ENCODE results near the gene DHX30. TPM values are rescaled to one million over a fixed set of nuclear protein-coding genes. Genes with fewer than 3 reads are reported as not detected.

Gene DHX30
- total RNA-seq, 1 experiment from 2014 or later: 75.7 TPM

- ChIA-PET CTCF (no interaction called here), POLR2A (no interaction called here)
- no peak for DNase-seq
- H3K9me3 ChIP-seq: no peaks in the 10 kb centered on the region
- no peak overlapping the region for H3K4me3 Mint-ChIP-seq (ENCODE audit: unreplicated experiment)
- H3K36me3 ChIP-seq (ENCODE audit: control insufficient read depth, insufficient read depth, low read length): no peaks in the 10 kb centered on the region
- H3K9me3 Mint-ChIP-seq (ENCODE audit: unreplicated experiment): no peaks in the 10 kb centered on the region
- no peaks in the 10 kb centered on the region for H3K27me3 ChIP-seq (replicated peaks; ENCODE audit: control insufficient read depth, insufficient read depth, low read length)
- H3K27me3 Mint-ChIP-seq (ENCODE audit: insufficient read depth, unreplicated experiment): no peaks in the 10 kb centered on the region
- H3K36me3 Mint-ChIP-seq (ENCODE audit: insufficient read depth, unreplicated experiment): no peaks in the 10 kb centered on the region
- no TSS peak for BruUV-seq (replicated peaks)
- H3K4me1 ChIP-seq: no peaks in the 10 kb centered on the region
- H3K27ac Mint-ChIP-seq (ENCODE audit: unreplicated experiment): no peak overlapping the region
- no peak for TF ChIP-seq CTCF (IDR thresholded peaks at IDR 0.05; ENCODE audit: insufficient read depth in 1 of 2, low read depth in 1 of 2, low read length in 1 of 2, severe bottlenecking in 1 of 2, unreplicated experiment in 1 of 2)
- H3K4me3 ChIP-seq (ENCODE audit: low read depth, low read length): no peak overlapping the region
- intact Hi-C loops (cut with micrococcal nuclease; ENCODE audit: unreplicated experiment): no loop called here
- no peaks in the 10 kb centered on the region for H3K4me1 Mint-ChIP-seq (ENCODE audit: low read depth, unreplicated experiment)
Measured at GRCh38 chr3:47792699-47793098, 10.2 kb upstream of the DHX30 start.

- TF ChIP-seq CTCF (IDR thresholded peaks at IDR 0.05; ENCODE audit: insufficient read depth in 1 of 2, low read depth in 1 of 2, low read length in 1 of 2, severe bottlenecking in 1 of 2, unreplicated experiment in 1 of 2): no peak
- Histone ChIP-seq H3K9me3 (no peaks in the 10 kb centered on the region), H3K36me3 (ENCODE audit: control insufficient read depth, insufficient read depth, low read length) (no peaks in the 10 kb centered on the region), H3K4me1 (no peaks in the 10 kb centered on the region), H3K27me3 (replicated peaks; ENCODE audit: control insufficient read depth, insufficient read depth, low read length) (no peaks in the 10 kb centered on the region), H3K4me3 (ENCODE audit: low read depth, low read length) (no peak overlapping the region)
- H3K4me1 Mint-ChIP-seq (ENCODE audit: low read depth, unreplicated experiment): no peaks in the 10 kb centered on the region
- H3K27me3 Mint-ChIP-seq (ENCODE audit: insufficient read depth, unreplicated experiment): no peaks in the 10 kb centered on the region
- no peak overlapping the region for H3K4me3 Mint-ChIP-seq (ENCODE audit: unreplicated experiment)
- ChIA-PET POLR2A (no interaction called here), CTCF (no interaction called here)
- H3K27ac Mint-ChIP-seq (ENCODE audit: unreplicated experiment): no peak overlapping the region
- no peaks in the 10 kb centered on the region for H3K36me3 Mint-ChIP-seq (ENCODE audit: insufficient read depth, unreplicated experiment)
- no peaks in the 10 kb centered on the region for H3K9me3 Mint-ChIP-seq (ENCODE audit: unreplicated experiment)
- DNase-seq: no peak
- intact Hi-C loops (cut with micrococcal nuclease; ENCODE audit: unreplicated experiment): no loop called here
- no TSS peak for BruUV-seq (replicated peaks)
Measured at GRCh38 chr3:47794544-47794943, 8.4 kb upstream of the DHX30 start.

DNA sequence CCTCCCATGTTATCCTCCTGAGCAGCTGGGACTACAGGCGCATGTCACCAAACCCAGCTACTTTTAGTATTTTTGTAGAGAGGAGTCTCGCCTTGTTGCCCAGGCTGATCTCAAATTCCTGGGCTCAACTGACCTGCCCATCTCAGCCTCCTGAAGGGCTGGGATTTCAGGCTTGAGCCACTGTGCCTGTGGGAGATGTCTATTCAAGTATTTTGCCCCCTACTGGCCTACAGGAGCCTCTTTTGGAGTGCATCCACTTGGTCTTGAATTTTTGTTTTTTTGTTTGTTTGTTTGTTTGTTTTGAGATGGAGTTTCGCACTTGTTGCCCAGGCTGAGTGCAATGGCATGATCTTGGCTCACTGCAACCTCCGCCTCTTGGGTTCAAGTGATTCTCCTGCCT is 3.2 kb upstream of the DHX30 start:
- intact Hi-C loops (cut with micrococcal nuclease; ENCODE audit: unreplicated experiment): no loop called here
- Histone ChIP-seq H3K9me3 (no peaks in the 10 kb centered on the region), H3K4me3 (ENCODE audit: low read depth, low read length) (no peak overlapping the region), H3K4me1 (peaks cover 10% of the 10 kb centered on the region), H3K36me3 (ENCODE audit: control insufficient read depth, insufficient read depth, low read length) (no peaks in the 10 kb centered on the region), H3K27me3 (replicated peaks; ENCODE audit: control insufficient read depth, insufficient read depth, low read length) (no peaks in the 10 kb centered on the region)
- Mint-ChIP-seq H3K27me3 (ENCODE audit: insufficient read depth, unreplicated experiment) (no peaks in the 10 kb centered on the region), H3K4me1 (ENCODE audit: low read depth, unreplicated experiment) (peaks cover 6% of the 10 kb centered on the region), H3K9me3 (ENCODE audit: unreplicated experiment) (no peaks in the 10 kb centered on the region), H3K4me3 (ENCODE audit: unreplicated experiment) (no peak overlapping the region), H3K36me3 (ENCODE audit: insufficient read depth, unreplicated experiment) (peaks cover 5% of the 10 kb centered on the region), H3K27ac (ENCODE audit: unreplicated experiment) (no peak overlapping the region)
- POLR2A ChIA-PET: interaction anchor here (0.6 kb wide), 1 partner anchor 31 kb away, joined by 3 read pairs; no protein-coding TSS in a partner anchor
- no peak for DNase-seq
- BruUV-seq (replicated peaks): no TSS peak
- peak; percentile 9 to 14 for TF ChIP-seq CTCF (IDR thresholded peaks at IDR 0.05; ENCODE audit: insufficient read depth in 1 of 2, low read depth in 1 of 2, low read length in 1 of 2, severe bottlenecking in 1 of 2, unreplicated experiment in 1 of 2)
- CTCF ChIA-PET: no interaction called here

Data from Caco-2 (cell line).